Naive B cell (primary cell): Measurements from ENCODE around the gene SMIM20. TPM values are rescaled to one million over a fixed set of nuclear protein-coding genes. Genes with fewer than 3 reads are reported as not detected.

Source experiments
- ATAC-seq, 2 donors: fragments of 150-1000 bp; cut with Tn5 transposase; 2 replicates each; pipeline ENCODE4 v1.10.0; 2021; ENCODE audit warnings: low read depth in 2 of 2, mild to moderate bottlenecking in 2 of 2, moderate library complexity in 2 of 2
- DNase-seq: peaks from one replicate; pipeline ENCODE4 v3.0.0; 2022
- H3K27ac Mint-ChIP-seq, 6 donors: one replicate each; pipeline ENCODE4 v1.8.0; 2020 to 2022; ENCODE audit warnings: mild to moderate bottlenecking in 6 of 6, mixed read lengths in 6 of 6, moderate library complexity in 5 of 6, inconsistent platforms in 2 of 6
- H3K27me3 Mint-ChIP-seq, 3 donors: one replicate each; pipeline ENCODE4 v1.8.0; 2021 to 2022; ENCODE audit warnings: mixed read lengths in 3 of 3, mild to moderate bottlenecking in 1 of 3
- H3K36me3 Mint-ChIP-seq, 2 donors: one replicate each; pipeline ENCODE4 v1.8.0; 2020 to 2022; ENCODE audit warnings: mixed read lengths in 2 of 2, inconsistent platforms in 1 of 2, mild to moderate bottlenecking in 1 of 2
- H3K4me1 Mint-ChIP-seq, 3 donors: one replicate each; pipeline ENCODE4 v1.8.0; 2020 to 2022; ENCODE audit warnings: mixed read lengths in 3 of 3, inconsistent platforms in 1 of 3, mild to moderate bottlenecking in 1 of 3, moderate library complexity in 1 of 3
- H3K4me3 Mint-ChIP-seq, 8 donors: one replicate each; pipeline ENCODE4 v1.8.0; 2020 to 2022; ENCODE audit warnings: mild to moderate bottlenecking in 8 of 8, mixed read lengths in 8 of 8, moderate library complexity in 8 of 8, inconsistent platforms in 2 of 8
- H3K9me3 Mint-ChIP-seq, 7 donors: one replicate each; pipeline ENCODE4 v1.8.0; 2020 to 2022; ENCODE audit warnings: mixed read lengths in 7 of 7, mild to moderate bottlenecking in 5 of 7, inconsistent platforms in 2 of 7, moderate library complexity in 1 of 7
- polyA plus RNA-seq, 6 donors: library from polyadenylated mRNA; unstranded; fragments of 300-500 nt; fragmentation: Illumina TruSeq; gene quantifications; one replicate each; pipeline ENCODE4 v1.2.3, GENCODE V29; 2021; ENCODE audit warnings: low read depth in 6 of 6

Gene SMIM20
- polyA plus RNA-seq, 6 donors from 2014 or later: 57.8 to 83.2 (median 71.3) TPM

- Mint-ChIP-seq H3K4me3 (no peak overlapping the region), H3K27ac (no peak overlapping the region), H3K27me3 (no peaks in the 10 kb centered on the region), H3K9me3 (no peaks in the 10 kb centered on the region), H3K4me1 (peaks cover 19 to 27% (median 20%) of the 10 kb centered on the region in 3 donors), H3K36me3 (peaks cover 7 to 11% of the 10 kb centered on the region in 2 donors)
- ATAC-seq: no peak
- DNase-seq: no peak
Observed at GRCh38 chr4:25922812-25923369, 8.9 kb downstream of the SMIM20 start.

- Mint-ChIP-seq H3K36me3 (peaks cover 7 to 11% of the 10 kb centered on the region in 2 donors), H3K27ac (no peak overlapping the region), H3K27me3 (no peaks in the 10 kb centered on the region), H3K4me3 (no peak overlapping the region), H3K9me3 (no peaks in the 10 kb centered on the region), H3K4me1 (peaks cover 19 to 27% (median 20%) of the 10 kb centered on the region in 3 donors)
- ATAC-seq: no peak
- no peak for DNase-seq
Observed at GRCh38 chr4:25923745-25924144, 9.7 kb downstream of the SMIM20 start.

GRCh38 chr4:25925486-25926201 lies 11.6 kb downstream of the SMIM20 start:
- peak; percentile 53 to 55 for ATAC-seq
- peaks cover 16 to 18% (median 16%) of the 10 kb centered on the region in 3 donors for H3K4me1 Mint-ChIP-seq
- H3K9me3 Mint-ChIP-seq: no peaks in the 10 kb centered on the region
- DNase-seq: peak; percentile 23
- peaks cover 7 to 11% of the 10 kb centered on the region in 2 donors for H3K36me3 Mint-ChIP-seq
- no peaks in the 10 kb centered on the region for H3K27me3 Mint-ChIP-seq
- H3K4me3 Mint-ChIP-seq: no peak overlapping the region
- no peak overlapping the region for H3K27ac Mint-ChIP-seq

- H3K4me1 Mint-ChIP-seq: peaks cover 8 to 12% (median 10%) of the 10 kb centered on the region in 3 donors
- ATAC-seq (no peak), DNase-seq (no peak)
- H3K4me3 Mint-ChIP-seq: no peak overlapping the region
- H3K36me3 Mint-ChIP-seq: peaks cover 0 to 4% of the 10 kb centered on the region in 2 donors
- H3K27ac Mint-ChIP-seq: peak overlapping the region in 1 of 6 donors; percentile 58
- no peaks in the 10 kb centered on the region for H3K27me3 Mint-ChIP-seq
- no peaks in the 10 kb centered on the region for H3K9me3 Mint-ChIP-seq
Observed at GRCh38 chr4:25926462-25926861, 12.4 kb downstream of the SMIM20 start.

GRCh38 chr4:25927361-25928195 lies 13.6 kb downstream of the SMIM20 start:
- DNase-seq (no peak), ATAC-seq (no peak)
- Mint-ChIP-seq H3K36me3 (no peaks in the 10 kb centered on the region), H3K4me3 (no peak overlapping the region), H3K27me3 (no peaks in the 10 kb centered on the region), H3K27ac (peak overlapping the region in 2 of 6 donors; percentile 7 to 32), H3K4me1 (peaks cover 0 to 9% (median 6%) of the 10 kb centered on the region in 3 donors), H3K9me3 (no peaks in the 10 kb centered on the region)

GRCh38 chr4:25928379-25929297 lies 14.6 kb downstream of the SMIM20 start:
- DNase-seq: no peak
- no peaks in the 10 kb centered on the region for H3K9me3 Mint-ChIP-seq
- peaks cover 0 to 9% (median 6%) of the 10 kb centered on the region in 3 donors for H3K4me1 Mint-ChIP-seq
- H3K36me3 Mint-ChIP-seq: no peaks in the 10 kb centered on the region
- ATAC-seq: no peak
- peak overlapping the region in 3 of 6 donors; percentile 16 to 64 (median 40) for H3K27ac Mint-ChIP-seq
- no peak overlapping the region for H3K4me3 Mint-ChIP-seq
- no peaks in the 10 kb centered on the region for H3K27me3 Mint-ChIP-seq

GRCh38 chr4:25929298-25929686 lies 15.3 kb downstream of the SMIM20 start:
- DNase-seq (no peak), ATAC-seq (no peak)
- H3K27ac Mint-ChIP-seq: peak overlapping the region in 2 of 6 donors; percentile 16 to 40
- H3K4me3 Mint-ChIP-seq: no peak overlapping the region
- no peaks in the 10 kb centered on the region for H3K9me3 Mint-ChIP-seq
- H3K36me3 Mint-ChIP-seq: no peaks in the 10 kb centered on the region
- peaks cover 0 to 7% (median 6%) of the 10 kb centered on the region in 3 donors for H3K4me1 Mint-ChIP-seq
- H3K27me3 Mint-ChIP-seq: no peaks in the 10 kb centered on the region

GRCh38 chr4:25930731-25931354 lies 16.8 kb downstream of the SMIM20 start:
- peak overlapping the region in 4 of 6 donors; percentile 25 to 76 (median 42) for H3K27ac Mint-ChIP-seq
- no peak overlapping the region for H3K4me3 Mint-ChIP-seq
- H3K27me3 Mint-ChIP-seq: no peaks in the 10 kb centered on the region
- no peak for ATAC-seq
- no peaks in the 10 kb centered on the region for H3K9me3 Mint-ChIP-seq
- H3K36me3 Mint-ChIP-seq: no peaks in the 10 kb centered on the region
- peaks cover 0 to 7% (median 4%) of the 10 kb centered on the region in 3 donors for H3K4me1 Mint-ChIP-seq
- DNase-seq: no peak

- Mint-ChIP-seq H3K9me3 (peaks cover 0 to 4% (median 0%) of the 10 kb centered on the region in 7 donors), H3K4me3 (no peak overlapping the region), H3K4me1 (peaks cover 21 to 25% (median 22%) of the 10 kb centered on the region in 3 donors), H3K27me3 (peaks cover 0 to 21% (median 6%) of the 10 kb centered on the region in 3 donors), H3K27ac (no peak overlapping the region), H3K36me3 (peaks cover 0 to 7% of the 10 kb centered on the region in 2 donors)
- DNase-seq (no peak), ATAC-seq (no peak)
Observed at GRCh38 chr4:25936696-25937095, 22.7 kb downstream of the SMIM20 start.

GRCh38 chr4:25937801-25938200 lies 23.8 kb downstream of the SMIM20 start:
- peak overlapping the region in 1 of 6 donors; percentile 9 for H3K27ac Mint-ChIP-seq
- H3K4me1 Mint-ChIP-seq: peaks cover 21 to 25% (median 22%) of the 10 kb centered on the region in 3 donors
- peaks cover 0 to 30% (median 6%) of the 10 kb centered on the region in 3 donors for H3K27me3 Mint-ChIP-seq
- H3K4me3 Mint-ChIP-seq: peak overlapping the region in 1 of 8 donors; percentile 29
- peaks cover 0 to 4% (median 0%) of the 10 kb centered on the region in 7 donors for H3K9me3 Mint-ChIP-seq
- no peak for ATAC-seq
- H3K36me3 Mint-ChIP-seq: peaks cover 0 to 7% of the 10 kb centered on the region in 2 donors
- no peak for DNase-seq

- ATAC-seq (no peak), DNase-seq (no peak)
- Mint-ChIP-seq H3K4me3 (peak overlapping the region in 1 of 8 donors; percentile 29), H3K27ac (peak overlapping the region in 1 of 6 donors; percentile 18), H3K27me3 (peaks cover 0 to 36% (median 6%) of the 10 kb centered on the region in 3 donors), H3K36me3 (peaks cover 0 to 7% of the 10 kb centered on the region in 2 donors), H3K9me3 (peaks cover 0 to 4% (median 0%) of the 10 kb centered on the region in 7 donors), H3K4me1 (peaks cover 21 to 25% (median 22%) of the 10 kb centered on the region in 3 donors)
Observed at GRCh38 chr4:25938366-25938765, 24.3 kb downstream of the SMIM20 start.

GRCh38 chr4:25938787-25939186 lies 24.8 kb downstream of the SMIM20 start:
- DNase-seq (no peak), ATAC-seq (no peak)
- Mint-ChIP-seq H3K27me3 (peaks cover 0 to 38% (median 6%) of the 10 kb centered on the region in 3 donors), H3K9me3 (peaks cover 0 to 4% (median 0%) of the 10 kb centered on the region in 7 donors), H3K4me3 (peak overlapping the region in 2 of 8 donors; percentile 17 to 47), H3K36me3 (peaks cover 0 to 7% of the 10 kb centered on the region in 2 donors), H3K4me1 (peaks cover 21 to 25% (median 22%) of the 10 kb centered on the region in 3 donors), H3K27ac (no peak overlapping the region)
